DOHH2 (cell line): Measurements from ENCODE around the gene ZNF385B.

ENCODE experiments used
- H3F3A ChIP-seq: fragments of 200-600 bp; sonication (generic), shearing (Covaris generic); 2 replicates; pipeline ENCODE4 v1.6.0; 2016; ENCODE audit warnings: antibody characterized with exemption, mild to moderate bottlenecking; ENCODE audit not compliant: control insufficient read depth, insufficient read depth
- H3K27ac ChIP-seq: fragments of 200-600 bp; sonication (generic); 2 replicates; pipeline ENCODE4 v1.5.1; 2014; ENCODE audit warnings: low read depth, mild to moderate bottlenecking, low read length, moderate library complexity
- H3K27me3 ChIP-seq: fragments of 200-600 bp; sonication (generic); 2 replicates; pipeline ENCODE4 v1.6.1; 2014; ENCODE audit warnings: mild to moderate bottlenecking, low read length, mixed read lengths; ENCODE audit not compliant: control insufficient read depth
- H3K36me3 ChIP-seq: fragments of 200-600 bp; sonication (generic); 2 replicates; pipeline ENCODE4 v1.6.1; 2014; ENCODE audit warnings: mild to moderate bottlenecking, low read length, moderate library complexity, mixed read lengths; ENCODE audit not compliant: control insufficient read depth
- H3K4me1 ChIP-seq: fragments of 200-600 bp; sonication (generic); 2 replicates; pipeline ENCODE4 v1.6.1; 2014; ENCODE audit warnings: mild to moderate bottlenecking, low read length, mixed read lengths; ENCODE audit not compliant: control insufficient read depth
- H3K4me2 ChIP-seq: fragments of 200-600 bp; sonication (generic); 2 replicates; pipeline ENCODE4 v1.6.0; 2014; ENCODE audit warnings: mild to moderate bottlenecking, low read length, moderate library complexity
- H3K4me3 ChIP-seq: fragments of 200-600 bp; sonication (generic); 2 replicates; pipeline ENCODE4 v1.5.1; 2014; ENCODE audit warnings: mild to moderate bottlenecking, low read length, mixed read lengths
- H3K79me2 ChIP-seq: fragments of 200-600 bp; sonication (generic); 2 replicates; pipeline ENCODE4 v1.6.1; 2014; ENCODE audit warnings: mild to moderate bottlenecking, low read length, mixed read lengths; ENCODE audit not compliant: control insufficient read depth
- H3K9me2 ChIP-seq: fragments of 200-600 bp; sonication (generic); replicated peaks from 2 replicates; pipeline ENCODE4 v1.6.1; 2014; ENCODE audit warnings: mild to moderate bottlenecking, low read length, mixed read lengths; ENCODE audit not compliant: control insufficient read depth
- H3K9me3 ChIP-seq: fragments of 200-600 bp; sonication (generic); 2 replicates; pipeline ENCODE4 v1.6.1; 2014; ENCODE audit warnings: antibody characterized with exemption, low read length, mixed read lengths; ENCODE audit not compliant: control insufficient read depth, insufficient read depth
- H4K20me1 ChIP-seq: fragments of 200-600 bp; sonication (generic); 2 replicates; pipeline ENCODE4 v1.6.0; 2014; ENCODE audit warnings: low read depth, mild to moderate bottlenecking, antibody characterized with exemption, low read length, moderate library complexity; ENCODE audit not compliant: control insufficient read depth, insufficient read depth
- CTCF ChIP-seq: fragments of 200-600 bp; sonication (generic); IDR thresholded peaks from one replicate; pipeline ENCODE4 v1.5.1; 2014; ENCODE audit warnings: antibody characterized with exemption, mild to moderate bottlenecking, low read depth, low read length; ENCODE audit not compliant: poor library complexity, severe bottlenecking
- EZH2phosphoT487 ChIP-seq: fragments of 200-600 bp; sonication (generic); IDR thresholded peaks from 2 replicates; pipeline ENCODE4 v1.6.1; 2017; ENCODE audit warnings: borderline replicate concordance, mild to moderate bottlenecking, antibody characterized with exemption, low read length, moderate library complexity, mixed read lengths

ZNF385B gene

GRCh38 chr2:179695486-179695885 lies 165.9 kb downstream of the ZNF385B start:
- Histone ChIP-seq H3K36me3 (no peaks in the 10 kb centered on the region), H4K20me1 (no peaks in the 10 kb centered on the region), H3F3A (no peaks in the 10 kb centered on the region), H3K9me3 (no peaks in the 10 kb centered on the region), H3K4me1 (no peaks in the 10 kb centered on the region), H3K4me2 (no peak overlapping the region), H3K9me2 (no peaks in the 10 kb centered on the region), H3K79me2 (no peaks in the 10 kb centered on the region), H3K27me3 (no peaks in the 10 kb centered on the region), H3K4me3 (no peak overlapping the region), H3K27ac (no peak overlapping the region)
- no peak for TF ChIP-seq CTCF

GRCh38 chr2:179694963-179695362 lies 166.4 kb downstream of the ZNF385B start:
- no peaks in the 10 kb centered on the region for H3K36me3 ChIP-seq
- no peaks in the 10 kb centered on the region for H3K4me1 ChIP-seq
- H3K4me2 ChIP-seq = no peak overlapping the region
- no peaks in the 10 kb centered on the region for H4K20me1 ChIP-seq
- TF ChIP-seq CTCF (no peak), EZH2phosphoT487 (no peak)
- H3K79me2 ChIP-seq = no peaks in the 10 kb centered on the region
- no peak overlapping the region for H3K27ac ChIP-seq
- no peaks in the 10 kb centered on the region for H3F3A ChIP-seq
- no peaks in the 10 kb centered on the region for H3K9me2 ChIP-seq
- no peaks in the 10 kb centered on the region for H3K9me3 ChIP-seq
- no peak overlapping the region for H3K4me3 ChIP-seq
- no peaks in the 10 kb centered on the region for H3K27me3 ChIP-seq

GRCh38 chr2:179692610-179693009 lies 168.8 kb downstream of the ZNF385B start:
- Histone ChIP-seq H3K4me2 (no peak overlapping the region), H3K4me1 (no peaks in the 10 kb centered on the region), H3K27ac (no peak overlapping the region), H3K79me2 (no peaks in the 10 kb centered on the region), H3K9me3 (no peaks in the 10 kb centered on the region), H3K27me3 (no peaks in the 10 kb centered on the region), H4K20me1 (no peaks in the 10 kb centered on the region), H3K9me2 (no peaks in the 10 kb centered on the region), H3F3A (no peaks in the 10 kb centered on the region), H3K4me3 (no peak overlapping the region), H3K36me3 (no peaks in the 10 kb centered on the region)
- TF ChIP-seq CTCF = no peak
- no peak for TF ChIP-seq EZH2phosphoT487

GRCh38 chr2:179692043-179692442 lies 169.4 kb downstream of the ZNF385B start:
- H3F3A ChIP-seq = no peaks in the 10 kb centered on the region
- H3K27ac ChIP-seq = no peak overlapping the region
- H3K9me3 ChIP-seq = no peaks in the 10 kb centered on the region
- no peak overlapping the region for H3K4me3 ChIP-seq
- no peaks in the 10 kb centered on the region for H3K36me3 ChIP-seq
- H3K4me2 ChIP-seq = no peak overlapping the region
- H3K79me2 ChIP-seq = no peaks in the 10 kb centered on the region
- H3K27me3 ChIP-seq = no peaks in the 10 kb centered on the region
- no peaks in the 10 kb centered on the region for H3K9me2 ChIP-seq
- no peaks in the 10 kb centered on the region for H4K20me1 ChIP-seq
- TF ChIP-seq CTCF (no peak), EZH2phosphoT487 (no peak)
- H3K4me1 ChIP-seq = no peaks in the 10 kb centered on the region
